DND-41 (cell line): ENCODE results near the gene UPF1.

Experiments
- CTCF ChIP-seq: IDR thresholded peaks from 2 replicates; pipeline ENCODE4 v1.5.1; 2012; ENCODE audit warnings: borderline replicate concordance, low read length, moderate library complexity, mild to moderate bottlenecking; ENCODE audit not compliant: poor library complexity, severe bottlenecking; ENCODE audit errors: extremely low read depth
- EZH2 ChIP-seq: IDR thresholded peaks from 3 replicates; pipeline ENCODE4 v1.6.1; 2012; ENCODE audit warnings: borderline replicate concordance, low read depth, mild to moderate bottlenecking, moderate library complexity, low read length, inconsistent platforms; ENCODE audit not compliant: severe bottlenecking

- TF ChIP-seq CTCF = no peak
- no peak for TF ChIP-seq EZH2
These were observed 33.1 kb upstream of the UPF1 start for GRCh38 chr19:18798384-18799352.
